ENCODE data around the gene RASGRF2.
A peak's percentile ranks its signal among the peaks of the same experiment; 100 is the strongest.

Gene RASGRF2

DNA sequence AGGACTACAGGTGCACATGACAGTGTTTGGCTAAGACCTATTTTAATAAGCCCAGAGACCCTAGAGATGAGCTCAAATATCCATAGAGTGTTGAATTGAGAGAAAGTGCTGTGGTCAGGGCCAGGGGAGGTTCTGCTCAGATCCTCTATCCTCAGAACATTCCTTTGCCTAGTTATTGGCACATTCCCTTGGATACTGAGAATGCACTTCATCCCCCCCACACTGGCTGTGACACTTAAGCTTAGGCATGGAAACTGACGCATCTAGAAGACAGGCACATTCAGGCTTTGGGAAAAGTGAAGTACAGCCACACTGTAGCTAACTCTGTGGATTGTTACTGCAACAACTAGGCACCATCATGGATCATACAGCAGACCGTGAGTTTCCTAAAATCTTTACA, 27.1 kb upstream of the RASGRF2 start:
- Mint-ChIP-seq H3K4me1 (no peaks in the 10 kb centered on the region), H3K9me3 (no peaks in the 10 kb centered on the region), H3K4me3 (no peak overlapping the region), H3K27me3 (no peaks in the 10 kb centered on the region), H3K36me3 (no peaks in the 10 kb centered on the region), H3K27ac (no peak overlapping the region)
- ATAC-seq: no peak

DNA sequence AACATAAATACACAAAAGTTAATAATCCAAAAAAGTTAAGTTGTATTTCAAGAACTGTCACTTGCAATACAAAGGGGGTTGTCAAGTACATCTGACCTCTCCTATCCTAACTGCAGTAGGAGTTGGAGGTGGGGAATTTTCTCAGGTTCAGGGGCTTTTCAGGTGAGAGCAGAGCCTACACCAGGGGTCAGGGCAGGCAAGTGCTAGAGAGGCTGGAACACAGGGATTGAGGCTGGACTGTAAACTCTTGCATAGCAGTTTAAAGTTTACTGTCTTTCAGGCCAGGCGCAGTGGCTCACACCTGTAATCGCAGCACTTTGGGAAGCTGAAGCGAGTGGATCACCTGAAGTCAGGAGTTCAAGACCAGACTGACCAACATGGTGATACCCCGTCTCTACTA, 25.4 kb upstream of the RASGRF2 start:
- H3K36me3 Mint-ChIP-seq: no peaks in the 10 kb centered on the region

DNA sequence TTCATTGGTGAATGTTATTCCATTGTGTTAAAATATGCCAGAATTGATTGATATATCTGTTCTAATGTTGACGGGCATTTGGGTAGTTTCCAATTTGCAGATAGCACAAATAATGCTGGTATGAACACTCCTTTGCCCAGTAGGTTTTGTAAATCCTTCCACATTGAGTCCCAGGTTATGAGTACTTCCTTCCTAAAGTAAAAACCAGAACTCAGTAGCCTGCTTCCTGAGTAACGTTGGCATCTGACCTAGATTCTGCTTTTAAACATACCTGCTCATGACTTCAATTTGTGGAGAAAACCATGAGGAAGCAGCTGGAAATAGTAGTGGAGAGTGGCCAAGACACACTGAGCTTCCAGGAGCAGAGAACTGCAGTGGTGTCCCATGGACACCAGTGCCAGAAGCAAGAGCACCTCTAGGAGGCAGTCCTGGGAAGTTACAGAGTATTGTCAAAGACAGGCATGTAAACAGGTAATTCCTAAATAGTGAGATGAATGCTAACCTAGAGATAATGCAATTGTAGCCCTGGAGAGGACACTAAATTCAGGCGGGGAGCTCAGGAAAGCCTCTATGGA, 24.3 kb upstream of the RASGRF2 start:
- Mint-ChIP-seq H3K27me3 (peaks cover under 1% of the 10 kb centered on the region), H3K4me1 (no peaks in the 10 kb centered on the region), H3K27ac (no peak overlapping the region), H3K9me3 (peaks cover 4% of the 10 kb centered on the region), H3K4me3 (no peak overlapping the region), H3K36me3 (no peaks in the 10 kb centered on the region)
- no peak for ATAC-seq

More for the DNA sequence above, 25.4 kb upstream of the RASGRF2 start:
- Mint-ChIP-seq H3K27ac (no peak overlapping the region), H3K9me3 (peaks cover 4% of the 10 kb centered on the region), H3K4me1 (no peaks in the 10 kb centered on the region), H3K4me3 (no peak overlapping the region), H3K27me3 (no peaks in the 10 kb centered on the region)
- ATAC-seq: no peak

DNA sequence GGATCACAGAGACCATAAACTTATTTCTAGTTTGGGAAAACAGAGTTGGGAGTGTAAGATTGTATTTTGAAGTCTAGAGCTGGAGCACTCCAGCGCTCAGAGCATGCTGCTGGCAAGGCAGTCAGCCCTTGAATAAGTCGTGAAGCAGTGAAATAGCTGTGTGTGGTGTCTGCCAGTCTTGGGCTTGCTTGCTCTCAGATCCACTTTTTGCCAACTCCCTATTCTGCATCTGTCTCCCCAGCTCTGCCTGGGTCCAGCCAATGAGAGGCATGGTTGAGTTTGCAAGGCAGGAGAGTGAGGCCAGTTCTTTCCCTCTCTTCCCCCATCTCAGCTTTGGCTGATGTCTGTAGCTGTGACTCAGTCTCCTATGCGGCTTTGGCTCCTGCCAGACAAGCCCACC, 23.3 kb upstream of the RASGRF2 start:
- H3K4me3 Mint-ChIP-seq: no peak overlapping the region
- H3K36me3 Mint-ChIP-seq: no peaks in the 10 kb centered on the region
- no peaks in the 10 kb centered on the region for H3K4me1 Mint-ChIP-seq
- peaks cover 10% of the 10 kb centered on the region for H3K27me3 Mint-ChIP-seq
- ATAC-seq: no peak
- peaks cover 4% of the 10 kb centered on the region for H3K9me3 Mint-ChIP-seq
- no peak overlapping the region for H3K27ac Mint-ChIP-seq

DNA sequence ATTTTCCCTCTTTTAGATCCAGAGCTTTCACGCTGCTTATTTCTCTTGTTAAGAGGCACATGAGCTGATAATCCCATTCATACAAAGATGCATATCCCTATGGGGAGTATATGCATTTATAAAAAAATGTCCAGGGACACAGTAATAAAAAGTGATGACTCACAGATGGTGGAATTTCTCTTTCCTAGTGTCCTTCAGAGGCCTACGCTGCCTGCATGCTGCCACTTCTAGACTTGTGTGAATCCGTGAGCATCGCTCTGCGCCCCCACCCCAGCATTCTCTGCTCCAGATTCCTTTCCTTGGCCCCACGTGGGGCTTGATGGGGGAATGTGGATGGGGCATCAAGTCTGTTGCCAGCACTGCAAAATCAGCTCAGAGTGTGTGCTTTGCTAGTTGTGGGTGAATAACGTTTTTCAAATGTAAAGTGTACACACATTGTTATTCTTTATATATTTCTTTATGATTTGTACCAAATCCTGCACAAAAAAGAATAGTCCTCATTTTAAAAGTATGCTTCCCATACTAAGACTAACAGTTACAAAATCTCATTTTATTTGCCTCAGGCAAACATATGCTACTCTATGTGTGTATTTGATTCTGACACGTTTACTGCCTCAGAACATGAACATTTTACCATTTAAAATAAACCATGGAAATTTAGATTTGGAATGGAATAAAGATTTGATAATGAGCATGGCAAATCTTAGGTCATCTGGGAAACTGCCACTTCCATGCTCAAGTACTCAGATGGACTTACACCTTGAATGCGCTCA, 22.4 kb upstream of the RASGRF2 start:
- H3K27me3 Mint-ChIP-seq: peaks cover 19% of the 10 kb centered on the region
- H3K9me3 Mint-ChIP-seq: peaks cover 4% of the 10 kb centered on the region
- H3K4me1 Mint-ChIP-seq: no peaks in the 10 kb centered on the region
- H3K27ac Mint-ChIP-seq: no peak overlapping the region
- ATAC-seq: no peak
- no peaks in the 10 kb centered on the region for H3K36me3 Mint-ChIP-seq
- no peak overlapping the region for H3K4me3 Mint-ChIP-seq

DNA sequence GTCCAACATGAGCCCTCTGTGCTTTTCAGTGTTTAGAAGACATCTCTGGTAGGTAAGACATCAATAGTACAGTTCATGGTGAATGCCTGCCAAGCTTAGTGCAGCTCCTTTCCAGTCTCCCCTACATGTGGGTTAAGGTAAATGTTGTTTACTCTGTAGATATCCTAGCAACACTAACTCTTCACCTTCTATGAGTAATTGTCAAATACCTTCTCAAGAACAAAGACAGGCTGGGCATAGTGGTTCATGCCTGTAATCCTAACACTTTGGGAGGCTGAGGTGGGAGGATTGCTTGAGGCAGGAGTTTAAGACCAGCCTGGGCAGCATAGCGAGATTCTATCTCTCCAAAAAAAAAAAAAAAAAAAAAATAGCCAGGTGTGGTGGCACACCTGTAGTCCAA, 18.7 kb upstream of the RASGRF2 start:
- Mint-ChIP-seq H3K4me1 (no peaks in the 10 kb centered on the region), H3K36me3 (no peaks in the 10 kb centered on the region), H3K27ac (no peak overlapping the region), H3K27me3 (peaks cover 21% of the 10 kb centered on the region), H3K9me3 (peaks cover 6% of the 10 kb centered on the region), H3K4me3 (no peak overlapping the region)
- no peak for ATAC-seq

DNA sequence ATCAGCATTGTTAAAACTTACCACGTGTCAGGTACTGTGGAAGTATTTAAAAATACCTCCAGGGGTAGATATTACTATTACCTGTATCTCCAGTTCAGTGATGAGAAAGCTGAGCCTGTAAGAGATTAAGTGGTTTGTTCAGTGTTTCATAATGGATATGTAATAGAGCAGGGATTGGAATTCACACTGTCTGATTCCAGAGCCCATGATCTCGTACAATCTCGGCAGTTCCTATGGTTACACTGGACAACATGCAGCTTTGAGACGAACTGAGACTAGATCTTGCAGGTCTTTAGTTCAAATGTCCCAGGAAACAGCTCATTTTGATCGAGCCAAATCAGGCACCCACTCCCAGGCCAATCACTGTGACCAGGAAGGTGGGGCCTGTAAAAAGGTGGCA, 8.8 kb upstream of the RASGRF2 start:
- ATAC-seq: no peak
- H3K36me3 Mint-ChIP-seq: no peaks in the 10 kb centered on the region
- H3K27me3 Mint-ChIP-seq: peaks cover 13% of the 10 kb centered on the region
- no peaks in the 10 kb centered on the region for H3K4me1 Mint-ChIP-seq
- no peak overlapping the region for H3K4me3 Mint-ChIP-seq
- peaks cover 4% of the 10 kb centered on the region for H3K9me3 Mint-ChIP-seq
- H3K27ac Mint-ChIP-seq: no peak overlapping the region

DNA sequence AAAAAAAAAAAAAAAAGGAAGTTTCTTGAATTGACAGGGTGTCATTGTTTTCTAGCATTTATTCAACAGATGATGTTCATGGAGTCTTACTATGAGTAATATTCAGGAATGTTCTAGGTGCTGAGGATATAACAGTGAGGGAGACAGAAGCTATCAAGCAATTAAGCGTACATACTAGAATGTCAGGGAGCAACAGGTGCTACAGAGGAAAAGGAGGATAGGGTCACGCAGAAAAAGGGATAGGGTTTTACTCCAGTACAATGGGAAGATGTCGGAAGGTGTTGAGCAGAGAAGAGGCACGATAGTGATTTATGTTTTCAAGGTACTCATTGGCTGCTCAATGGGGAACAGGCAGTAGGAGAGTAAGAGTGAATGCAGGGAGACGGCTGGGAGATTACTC, 6.6 kb upstream of the RASGRF2 start:
- peaks cover 4% of the 10 kb centered on the region for H3K9me3 Mint-ChIP-seq
- no peaks in the 10 kb centered on the region for H3K36me3 Mint-ChIP-seq
- no peaks in the 10 kb centered on the region for H3K4me1 Mint-ChIP-seq
- no peak for ATAC-seq
- no peak overlapping the region for H3K4me3 Mint-ChIP-seq
- H3K27me3 Mint-ChIP-seq: peaks cover 22% of the 10 kb centered on the region
- no peak overlapping the region for H3K27ac Mint-ChIP-seq

DNA sequence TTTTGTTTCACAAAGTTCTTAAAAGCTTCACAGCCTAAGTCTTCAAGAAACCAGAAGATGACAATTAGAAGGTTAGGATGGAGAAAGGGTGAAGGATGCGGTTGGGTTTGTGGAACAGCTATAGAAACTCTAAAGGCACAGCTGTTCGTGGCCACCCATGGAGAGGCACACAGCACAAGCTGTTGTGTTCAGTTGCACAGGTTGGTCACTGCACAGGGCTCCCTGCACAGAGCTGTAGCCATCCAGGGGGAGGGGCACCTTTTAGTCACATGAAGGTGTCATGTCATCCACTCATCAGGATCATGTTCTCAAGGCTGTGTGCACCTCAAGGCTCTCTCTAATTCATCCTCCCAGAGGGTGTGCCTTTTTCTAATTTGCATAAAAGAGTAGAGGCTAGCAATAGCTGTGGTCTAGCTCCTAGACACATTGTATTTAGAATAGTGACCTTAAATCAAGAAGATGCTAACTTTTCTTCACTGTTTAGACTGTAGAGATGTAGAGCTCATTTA, 5.0 kb upstream of the RASGRF2 start:
- H3K27me3 Mint-ChIP-seq: peaks cover 33% of the 10 kb centered on the region
- no peak for ATAC-seq
- H3K4me3 Mint-ChIP-seq: no peak overlapping the region
- H3K4me1 Mint-ChIP-seq: peaks cover 4% of the 10 kb centered on the region
- peaks cover 8% of the 10 kb centered on the region for H3K9me3 Mint-ChIP-seq
- no peak overlapping the region for H3K27ac Mint-ChIP-seq
- H3K36me3 Mint-ChIP-seq: no peaks in the 10 kb centered on the region

DNA sequence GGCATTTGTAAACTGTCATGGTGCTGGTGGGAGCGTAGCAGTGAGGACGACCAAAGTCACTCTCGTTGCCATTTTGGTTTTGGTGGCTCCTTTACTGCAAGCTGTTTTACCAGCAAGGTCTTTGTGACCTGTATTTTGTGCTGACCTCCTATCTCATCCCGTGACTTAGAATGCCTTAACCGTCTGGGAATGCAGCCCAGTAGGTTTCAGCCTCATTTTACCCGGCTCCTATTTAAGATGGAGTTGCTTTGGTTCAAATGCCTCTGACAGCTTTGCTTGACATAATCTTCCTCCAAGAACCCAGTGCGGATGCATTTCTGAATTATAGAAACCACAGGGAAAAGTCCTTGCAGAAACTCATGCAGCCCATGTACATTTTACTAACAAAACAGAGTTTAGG, 3.9 kb upstream of the RASGRF2 start:
- no peaks in the 10 kb centered on the region for H3K36me3 Mint-ChIP-seq
- H3K4me3 Mint-ChIP-seq: no peak overlapping the region
- H3K27ac Mint-ChIP-seq: no peak overlapping the region
- H3K9me3 Mint-ChIP-seq: peaks cover 8% of the 10 kb centered on the region
- no peak for ATAC-seq
- H3K4me1 Mint-ChIP-seq: peaks cover 4% of the 10 kb centered on the region
- peaks cover 37% of the 10 kb centered on the region for H3K27me3 Mint-ChIP-seq

DNA sequence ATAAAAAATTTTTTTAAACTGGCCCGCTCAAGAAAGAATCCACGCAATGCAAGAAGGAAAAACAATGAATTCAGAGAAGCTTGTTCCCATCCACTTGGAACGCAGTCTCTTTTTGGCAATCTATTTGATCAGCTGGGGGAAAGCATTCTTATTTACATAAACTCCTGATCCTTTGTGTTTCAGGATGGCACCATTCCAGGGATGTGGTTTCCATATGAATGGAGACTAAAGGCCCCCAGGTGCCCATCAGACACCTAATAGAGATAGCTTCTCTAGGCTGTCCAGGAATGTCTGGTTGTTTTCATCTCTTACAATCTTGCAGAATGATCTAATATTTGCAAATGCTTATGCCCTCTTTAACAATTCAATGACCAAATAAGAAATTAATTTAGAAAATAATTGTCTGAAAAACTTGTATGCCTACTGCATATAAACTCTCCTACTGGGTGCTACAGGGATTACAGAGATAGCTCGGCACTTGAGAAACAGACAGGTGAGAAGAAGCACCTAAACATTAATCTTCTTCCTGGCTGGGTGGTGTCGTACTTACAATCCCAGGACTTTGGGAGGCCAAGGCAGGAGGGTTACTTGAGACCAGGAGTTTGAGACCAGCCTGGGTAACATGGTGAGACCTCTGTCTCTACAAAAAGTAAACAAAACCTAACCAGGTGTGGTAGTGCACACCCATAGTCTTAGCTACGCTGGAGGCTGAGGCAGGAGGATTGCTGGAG, 3.0 kb upstream of the RASGRF2 start:
- no peak for ATAC-seq
- peaks cover 31% of the 10 kb centered on the region for H3K27me3 Mint-ChIP-seq
- no peak overlapping the region for H3K4me3 Mint-ChIP-seq
- H3K36me3 Mint-ChIP-seq: no peaks in the 10 kb centered on the region
- peaks cover 4% of the 10 kb centered on the region for H3K4me1 Mint-ChIP-seq
- peaks cover 4% of the 10 kb centered on the region for H3K9me3 Mint-ChIP-seq
- H3K27ac Mint-ChIP-seq: no peak overlapping the region

DNA sequence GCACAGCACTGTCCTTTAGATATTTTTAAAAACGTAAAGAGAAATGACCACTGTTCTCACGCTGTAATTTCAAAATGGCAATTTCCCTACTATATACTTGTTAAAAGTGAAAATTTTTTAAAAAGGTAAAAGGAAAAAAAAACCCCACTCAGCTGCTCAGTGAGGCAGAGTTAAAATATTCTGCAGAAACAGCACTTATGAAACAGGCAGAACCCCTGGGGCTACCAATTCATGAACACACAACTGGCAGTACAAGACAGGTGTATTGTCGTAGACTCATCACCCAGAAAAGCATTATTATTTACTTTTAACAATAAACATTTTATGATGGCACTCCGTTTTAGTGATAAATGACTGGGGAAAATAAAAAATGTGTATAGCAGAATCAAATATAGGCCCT, 1.5 kb upstream of the RASGRF2 start:
- Mint-ChIP-seq H3K4me1 (peaks cover 4% of the 10 kb centered on the region), H3K4me3 (no peak overlapping the region), H3K9me3 (peaks cover 4% of the 10 kb centered on the region), H3K36me3 (no peaks in the 10 kb centered on the region), H3K27ac (no peak overlapping the region), H3K27me3 (peaks cover 30% of the 10 kb centered on the region)
- no peak for ATAC-seq

DNA sequence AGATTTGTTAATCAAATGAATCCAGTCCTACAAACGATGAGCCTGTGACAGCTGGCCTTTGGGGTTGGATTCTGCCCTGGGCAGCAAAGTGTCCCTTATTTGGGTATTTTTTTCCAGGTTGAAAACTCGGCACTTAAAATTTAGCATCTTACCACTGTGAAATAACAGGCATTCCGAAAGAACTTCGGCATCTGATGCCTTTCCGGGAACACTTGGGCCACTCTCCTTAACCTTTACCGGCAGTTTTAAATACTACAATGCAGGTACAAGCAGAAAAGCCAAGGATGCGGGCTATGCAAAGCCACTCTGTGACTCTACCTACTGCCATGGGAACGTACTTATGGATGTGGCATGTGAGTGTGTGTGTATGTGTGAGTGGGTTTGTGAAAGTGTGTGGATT, 1.0 kb upstream of the RASGRF2 start:
- Mint-ChIP-seq H3K27ac (no peak overlapping the region), H3K4me3 (peak overlapping the region; percentile 1), H3K9me3 (peaks cover 4% of the 10 kb centered on the region), H3K36me3 (no peaks in the 10 kb centered on the region), H3K27me3 (peaks cover 30% of the 10 kb centered on the region), H3K4me1 (peaks cover 4% of the 10 kb centered on the region)
- no peak for ATAC-seq

DNA sequence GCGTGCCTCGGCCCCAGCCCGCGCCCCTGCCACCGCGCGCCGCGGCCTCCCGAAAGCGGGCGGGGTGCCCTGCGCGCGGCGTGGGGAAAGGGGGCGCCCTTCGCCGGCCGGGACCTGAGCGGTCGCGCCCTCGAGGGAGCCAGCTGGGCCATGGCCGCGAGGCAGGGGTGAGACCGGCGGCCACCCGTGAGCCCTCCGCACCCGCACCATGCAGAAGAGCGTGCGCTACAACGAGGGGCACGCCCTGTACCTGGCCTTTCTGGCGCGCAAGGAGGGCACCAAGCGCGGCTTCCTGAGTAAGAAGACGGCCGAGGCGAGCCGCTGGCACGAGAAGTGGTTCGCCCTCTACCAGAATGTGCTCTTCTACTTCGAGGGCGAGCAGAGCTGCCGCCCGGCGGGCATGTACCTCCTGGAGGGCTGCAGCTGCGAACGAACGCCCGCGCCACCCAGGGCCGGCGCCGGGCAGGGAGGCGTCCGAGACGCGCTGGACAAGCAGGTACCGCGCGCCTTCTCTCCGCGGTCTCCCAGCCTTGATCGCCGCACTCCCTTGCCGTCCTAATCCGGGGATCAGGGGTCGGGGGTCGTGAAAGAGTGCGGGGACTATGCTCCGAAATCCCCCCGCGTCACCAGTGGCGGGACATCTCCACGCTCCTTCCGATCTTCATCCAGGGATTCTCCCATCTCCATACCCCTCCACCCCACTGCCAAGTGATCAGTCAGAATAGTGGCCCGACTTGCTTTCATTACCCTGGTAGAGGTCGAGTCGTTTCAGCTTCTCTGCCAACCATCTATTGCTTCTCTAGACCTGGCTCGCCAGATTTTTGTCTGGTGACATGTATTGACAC, 590 bp downstream of the RASGRF2 start:
- no peak for ATAC-seq
- Mint-ChIP-seq H3K36me3 (no peaks in the 10 kb centered on the region), H3K4me3 (peak overlapping the region; percentile 9), H3K27ac (no peak overlapping the region), H3K9me3 (peaks cover 4% of the 10 kb centered on the region), H3K4me1 (peaks cover 4% of the 10 kb centered on the region), H3K27me3 (peaks cover 45% of the 10 kb centered on the region)
